HepG2 (cell line): ENCODE results near the gene KRT16. TPM values are rescaled to one million over a fixed set of nuclear protein-coding genes. Genes with fewer than 3 reads are reported as not detected.

ENCODE experiments used
- EZH2 ChIP-seq: conservative IDR thresholded peaks from 2 replicates; pipeline ENCODE4 v1.6.1; 2012; ENCODE audit warnings: mild to moderate bottlenecking, low read depth, low read length, moderate library complexity
- HNRNPL ChIP-seq: fragments of 200-400 bp; formaldehyde crosslinking; IDR thresholded peaks from 2 replicates; pipeline ENCODE4 v1.6.1; 2017; ENCODE audit warnings: mild to moderate bottlenecking, low read depth, low read length
- MNT ChIP-seq: fragments of 450-650 bp; IDR thresholded peaks from 2 replicates; pipeline ENCODE4 v1.6.1; 2016
- NBN ChIP-seq: fragments of 450-650 bp; conservative IDR thresholded peaks from 2 replicates; pipeline ENCODE4 v1.6.1; 2017
- PLSCR1 ChIP-seq: sonication (generic); formaldehyde crosslinking; IDR thresholded peaks from 2 replicates; pipeline ENCODE4 v1.5.0; 2020; ENCODE audit warnings: missing genetic modification reagents, mild to moderate bottlenecking, borderline replicate concordance
- TCF7 ChIP-seq: sonication (generic); IDR thresholded peaks from 2 replicates; pipeline ENCODE4 v1.6.1; 2016; ENCODE audit warnings: antibody characterized with exemption, low read depth
- TRIM22 ChIP-seq: fragments of 450-650 bp; IDR thresholded peaks from 2 replicates; pipeline ENCODE4 v1.6.1; 2017
- ZHX2 ChIP-seq, 2 experiments: sonication (generic) in 1 of 2; formaldehyde crosslinking in 1 of 2; IDR thresholded peaks; 2 replicates each; pipeline versions ENCODE4 v1.6.1 to v1.9.0; 2014 to 2022; ENCODE audit warnings: antibody characterized with exemption in 1 of 2, borderline replicate concordance in 1 of 2, inconsistent platforms in 1 of 2, low read depth in 1 of 2, missing genetic modification reagents in 1 of 2
- ZNF124 ChIP-seq: sonication (generic); formaldehyde crosslinking; IDR thresholded peaks from 2 replicates; pipeline ENCODE4 v1.4.0; 2020; ENCODE audit warnings: missing genetic modification reagents
- ZNF644 ChIP-seq: IDR thresholded peaks from 2 replicates; pipeline ENCODE4 v1.6.1; 2016; ENCODE audit warnings: low read depth
- ZNF713 ChIP-seq: sonication (generic); formaldehyde crosslinking; IDR thresholded peaks from 2 replicates; pipeline ENCODE4 v1.4.0; 2020; ENCODE audit warnings: mild to moderate bottlenecking, missing genetic modification reagents
- polyA plus RNA-seq, 8 experiments: library from polyadenylated mRNA; depleted of rRNA in 3 of 8; stranded (reverse) in 7 of 8; unstranded in 1 of 8; fragments of >200 nt; fragmentation: Illumina TruSeq in 4 of 8; extraction: Trizol in 4 of 8; gene quantifications; 2 replicates each; pipeline versions ENCODE4 v1.2.1 to v1.2.3, GENCODE V29; 2011 to 2016; ENCODE audit warnings: low read depth in 4 of 8, missing spikeins in 1 of 8, mixed read lengths in 1 of 8; ENCODE audit not compliant: insufficient read depth in 1 of 8
- total RNA-seq, 5 experiments: library from RNA; depleted of rRNA; stranded (reverse); fragments of >200 nt; fragmentation: Illumina TruSeq; extraction: Trizol; gene quantifications; 2 replicates each; pipeline ENCODE4 v1.2.3, GENCODE V29; 2016; ENCODE audit warnings: low read depth in 1 of 5

The KRT16 gene
- total and polyA plus RNA-seq, 2 of the 13 experiments (the other 11 are each of a cell fraction or from before 2014, with no cell fraction given): not detected

- TF ChIP-seq ZHX2 (IDR thresholded peaks at IDR 0.05; ENCODE audit: low read depth) (no peak), ZHX2 (CRISPR knock-in tag; IDR thresholded peaks at IDR 0.05; ENCODE audit: borderline replicate concordance) (no peak), HNRNPL (no peak), ZNF644 (no peak), EZH2 (no peak), NBN (no peak; the same call in 1 of the 2 replicates), ZNF124 (CRISPR knock-in tag) (no peak), PLSCR1 (no peak), TRIM22 (peak; percentile 43; the same call in 1 of the 2 replicates), MNT (peak; percentile 86), ZNF713 (CRISPR knock-in tag) (no peak), TCF7 (no peak)
Measured at GRCh38 chr17:41649923-41650519, 37.5 kb upstream of the KRT16 start (continued).
